NCI-H345 treated with DMSO at 0.1 percent for 48 hours (cell line): ENCODE measurements around the gene TTLL8.

Experiments used
- DNase-seq: peaks from one replicate; lab custom pipeline; 2025; ENCODE audit not compliant: unreplicated experiment; lab: John Stamatoyannopoulos, UW

TTLL8 gene

GRCh38 chr22:50022171-50022819 lies 35.8 kb downstream of the TTLL8 start:
- DNase-seq, result no peak

- no peak for DNase-seq
These were observed 37.5 kb downstream of the TTLL8 start for GRCh38 chr22:50020606-50021005.

- no peak for DNase-seq
These were observed 38.8 kb downstream of the TTLL8 start for GRCh38 chr22:50019316-50019715.

GRCh38 chr22:50018608-50019285 lies 39.4 kb downstream of the TTLL8 start:
- no peak for DNase-seq

GRCh38 chr22:50017701-50018224 lies 40.3 kb downstream of the TTLL8 start:
- DNase-seq, result no peak

GRCh38 chr22:50016988-50017700 lies 41.0 kb downstream of the TTLL8 start:
- DNase-seq, result no peak

GRCh38 chr22:50016308-50016987 lies 41.6 kb downstream of the TTLL8 start:
- no peak for DNase-seq

GRCh38 chr22:50015451-50016307 lies 42.4 kb downstream of the TTLL8 start:
- DNase-seq, result no peak

- DNase-seq, result no peak
These were observed 43.3 kb downstream of the TTLL8 start for GRCh38 chr22:50014655-50015401.

GRCh38 chr22:50014053-50014501 lies 44.0 kb downstream of the TTLL8 start:
- DNase-seq, result no peak

- no peak for DNase-seq
These were observed 45.6 kb downstream of the TTLL8 start, which contains the start of gene IL17REL for GRCh38 chr22:50012211-50013181. Gene IL17REL (minus strand): TSS chr22:50012765. CDS start chr22:50012646, 119 bp downstream.

GRCh38 chr22:50011447-50012210 lies 46.5 kb downstream of the TTLL8 start:
- DNase-seq, result no peak

GRCh38 chr22:50010676-50011446 lies 47.2 kb downstream of the TTLL8 start:
- no peak for DNase-seq

GRCh38 chr22:50009765-50010675 lies 48.1 kb downstream of the TTLL8 start:
- no peak for DNase-seq

- no peak for DNase-seq
These were observed 48.8 kb downstream of the TTLL8 start for GRCh38 chr22:50009251-50009650.
